Progenitor cell of endocrine pancreas (in vitro differentiated cells): ENCODE results near the gene MAPK12. TPM values are rescaled to one million over a fixed set of nuclear protein-coding genes. Genes with fewer than 3 reads are reported as not detected.

Experiments used
- DNase-seq: peaks from one replicate; pipeline ENCODE4 v3.0.0; 2021; ENCODE audit warnings: low spot score; ENCODE audit not compliant: unreplicated experiment
- H3K27ac Mint-ChIP-seq: 2 replicates; pipeline ENCODE4 v1.8.0; 2021; ENCODE audit warnings: mild to moderate bottlenecking, moderate library complexity, mixed read lengths
- H3K27me3 Mint-ChIP-seq: 2 replicates; pipeline ENCODE4 v1.8.0; 2021; ENCODE audit warnings: mixed read lengths
- H3K36me3 Mint-ChIP-seq: 2 replicates; pipeline ENCODE4 v1.8.0; 2022; ENCODE audit warnings: mixed read lengths; ENCODE audit not compliant: insufficient read depth
- H3K4me1 Mint-ChIP-seq: 2 replicates; pipeline ENCODE4 v1.8.0; 2021; ENCODE audit warnings: low read depth, mixed read lengths
- H3K4me3 Mint-ChIP-seq: 2 replicates; pipeline ENCODE4 v1.8.0; 2021; ENCODE audit warnings: low read depth, mild to moderate bottlenecking, moderate library complexity, mixed read lengths
- H3K9me3 Mint-ChIP-seq: 2 replicates; pipeline ENCODE4 v1.8.0; 2021; ENCODE audit warnings: low read depth, mixed read lengths
- CTCF ChIP-seq: fragments of 200-600 bp; sonication (generic); IDR thresholded peaks from one replicate; pipeline ENCODE4 v1.5.0; 2021; ENCODE audit warnings: antibody characterized with exemption, mild to moderate bottlenecking; ENCODE audit not compliant: unreplicated experiment
- total RNA-seq: library from RNA; stranded (reverse); gene quantifications from 2 replicates; pipeline ENCODE4 v1.2.1, GENCODE V29; 2021

The MAPK12 gene
- total RNA-seq, 1 donor from 2014 or later, result 53.7 TPM

GRCh38 chr22:50232481-50233151, 28.9 kb downstream of the MAPK12 start:
- Mint-ChIP-seq H3K27me3 (no peaks in the 10 kb centered on the region), H3K36me3 (peaks cover 6% of the 10 kb centered on the region), H3K4me3 (no peak overlapping the region), H3K4me1 (no peaks in the 10 kb centered on the region), H3K27ac (no peak overlapping the region), H3K9me3 (no peaks in the 10 kb centered on the region)
- no peak for DNase-seq
- no peak for TF ChIP-seq CTCF

- Mint-ChIP-seq H3K36me3 (peaks cover 5% of the 10 kb centered on the region), H3K27ac (no peak overlapping the region), H3K27me3 (no peaks in the 10 kb centered on the region), H3K9me3 (no peaks in the 10 kb centered on the region), H3K4me1 (no peaks in the 10 kb centered on the region), H3K4me3 (no peak overlapping the region)
- DNase-seq, result no peak
- no peak for TF ChIP-seq CTCF
Observed at GRCh38 chr22:50229370-50229769, 32.1 kb downstream of the MAPK12 start.

- Mint-ChIP-seq H3K9me3 (no peaks in the 10 kb centered on the region), H3K27ac (no peak overlapping the region), H3K4me3 (no peak overlapping the region), H3K27me3 (no peaks in the 10 kb centered on the region), H3K36me3 (peaks cover 7% of the 10 kb centered on the region), H3K4me1 (no peaks in the 10 kb centered on the region)
- no peak for DNase-seq
- TF ChIP-seq CTCF, result no peak
Observed at GRCh38 chr22:50228366-50228765, 33.1 kb downstream of the MAPK12 start.

GRCh38 chr22:50227579-50228215, 33.8 kb downstream of the MAPK12 start:
- peaks cover 7% of the 10 kb centered on the region for H3K36me3 Mint-ChIP-seq
- no peaks in the 10 kb centered on the region for H3K27me3 Mint-ChIP-seq
- H3K27ac Mint-ChIP-seq, result no peak overlapping the region
- no peak for DNase-seq
- H3K4me1 Mint-ChIP-seq, result no peaks in the 10 kb centered on the region
- H3K4me3 Mint-ChIP-seq, result no peak overlapping the region
- TF ChIP-seq CTCF, result no peak
- H3K9me3 Mint-ChIP-seq, result no peaks in the 10 kb centered on the region

GRCh38 chr22:50226875-50227165, 34.7 kb downstream of the MAPK12 start:
- TF ChIP-seq CTCF, result no peak
- no peak for DNase-seq
- Mint-ChIP-seq H3K4me3 (no peak overlapping the region), H3K27ac (no peak overlapping the region), H3K4me1 (no peaks in the 10 kb centered on the region), H3K9me3 (no peaks in the 10 kb centered on the region), H3K27me3 (no peaks in the 10 kb centered on the region), H3K36me3 (peaks cover 7% of the 10 kb centered on the region)
